ENCODE measurements around the gene DCC. TPM values are rescaled to one million over a fixed set of nuclear protein-coding genes. Genes with fewer than 3 reads are reported as not detected.

DCC gene
- total RNA-seq, 1 experiment from 2014 or later = not detected

- Histone ChIP-seq H3K36me3 (ENCODE audit: low read depth) (no peaks in the 10 kb centered on the region), H3K9me2 (ENCODE audit: insufficient read depth) (no peaks in the 10 kb centered on the region), H3K79me2 (ENCODE audit: low read depth) (no peaks in the 10 kb centered on the region), H4K20me1 (ENCODE audit: insufficient read depth) (no peaks in the 10 kb centered on the region; the same call in 1 of the 2 replicates), H3K4me1 (replicated peaks; ENCODE audit: insufficient read depth) (no peaks in the 10 kb centered on the region), H3F3A (ENCODE audit: insufficient read depth, low read depth) (no peaks in the 10 kb centered on the region), H3K27ac (no peak overlapping the region), H2AFZ (no peak overlapping the region), H3K4me3 (no peak overlapping the region), H3K9me3 (ENCODE audit: insufficient read depth, low read depth) (no peaks in the 10 kb centered on the region), H3K27me3 (ENCODE audit: insufficient read depth, low read depth) (no peaks in the 10 kb centered on the region), H3K4me2 (no peak overlapping the region)
- ChIA-PET CTCF (no interaction called here), POLR2A (ENCODE audit: unreplicated experiment) (no interaction called here)
- BruUV-seq (replicated peaks) = no TSS peak
- TF ChIP-seq EZH2 (IDR thresholded peaks at IDR 0.05; ENCODE audit: low read depth) (no peak), CTCF (conservative IDR thresholded peaks at IDR 0.05) (no peak)
- DNase-seq = no peak
- intact Hi-C loops (cut with micrococcal nuclease; ENCODE audit: unreplicated experiment) = no loop called here
These were observed 83.1 kb downstream of the DCC start for GRCh38 chr18:52422985-52423601.

GRCh38 chr18:52426041-52426440 is 86.0 kb downstream of the DCC start:
- BruUV-seq (replicated peaks) = no TSS peak
- no peak overlapping the region for H3K27ac ChIP-seq
- H3K9me3 ChIP-seq (ENCODE audit: insufficient read depth, low read depth) = no peaks in the 10 kb centered on the region
- H3K4me3 ChIP-seq = no peak overlapping the region
- H3K36me3 ChIP-seq (ENCODE audit: low read depth) = no peaks in the 10 kb centered on the region
- no peak for TF ChIP-seq EZH2 (IDR thresholded peaks at IDR 0.05; ENCODE audit: low read depth)
- TF ChIP-seq CTCF (conservative IDR thresholded peaks at IDR 0.05) = no peak
- H3K79me2 ChIP-seq (ENCODE audit: low read depth) = no peaks in the 10 kb centered on the region
- DNase-seq = no peak
- no peaks in the 10 kb centered on the region for H3F3A ChIP-seq (ENCODE audit: insufficient read depth, low read depth)
- CTCF ChIA-PET = no interaction called here
- no peaks in the 10 kb centered on the region for H3K27me3 ChIP-seq (ENCODE audit: insufficient read depth, low read depth)
- POLR2A ChIA-PET (ENCODE audit: unreplicated experiment) = no interaction called here
- H3K4me1 ChIP-seq (replicated peaks; ENCODE audit: insufficient read depth) = no peaks in the 10 kb centered on the region
- H2AFZ ChIP-seq = no peak overlapping the region
- H4K20me1 ChIP-seq (ENCODE audit: insufficient read depth) = no peaks in the 10 kb centered on the region; the same call in 1 of the 2 replicates
- H3K9me2 ChIP-seq (ENCODE audit: insufficient read depth) = no peaks in the 10 kb centered on the region
- intact Hi-C loops (cut with micrococcal nuclease; ENCODE audit: unreplicated experiment) = no loop called here
- H3K4me2 ChIP-seq = no peak overlapping the region

- ChIA-PET POLR2A (ENCODE audit: unreplicated experiment) (no interaction called here), CTCF (no interaction called here)
- H3K79me2 ChIP-seq (ENCODE audit: low read depth) = no peaks in the 10 kb centered on the region
- no peak for TF ChIP-seq CTCF (conservative IDR thresholded peaks at IDR 0.05)
- TF ChIP-seq EZH2 (IDR thresholded peaks at IDR 0.05; ENCODE audit: low read depth) = no peak
- H3K9me3 ChIP-seq (ENCODE audit: insufficient read depth, low read depth) = no peaks in the 10 kb centered on the region
- no peak overlapping the region for H3K27ac ChIP-seq
- BruUV-seq (replicated peaks) = no TSS peak
- H4K20me1 ChIP-seq (ENCODE audit: insufficient read depth) = no peaks in the 10 kb centered on the region
- intact Hi-C loops (cut with micrococcal nuclease; ENCODE audit: unreplicated experiment) = no loop called here
- DNase-seq = no peak
- no peaks in the 10 kb centered on the region for H3K4me1 ChIP-seq (replicated peaks; ENCODE audit: insufficient read depth)
- H3K9me2 ChIP-seq (ENCODE audit: insufficient read depth) = no peaks in the 10 kb centered on the region
- no peaks in the 10 kb centered on the region for H3F3A ChIP-seq (ENCODE audit: insufficient read depth, low read depth)
- no peak overlapping the region for H3K4me3 ChIP-seq
- no peak overlapping the region for H2AFZ ChIP-seq
- H3K36me3 ChIP-seq (ENCODE audit: low read depth) = no peaks in the 10 kb centered on the region
- H3K4me2 ChIP-seq = no peak overlapping the region
- H3K27me3 ChIP-seq (ENCODE audit: insufficient read depth, low read depth) = peaks cover 3% of the 10 kb centered on the region; the same call in 1 of the 2 replicates
These were observed 86.5 kb downstream of the DCC start for GRCh38 chr18:52426462-52426861.

Measured in PC-9 (cell line).